ENCODE measurements around the gene CSTPP1.

DNA sequence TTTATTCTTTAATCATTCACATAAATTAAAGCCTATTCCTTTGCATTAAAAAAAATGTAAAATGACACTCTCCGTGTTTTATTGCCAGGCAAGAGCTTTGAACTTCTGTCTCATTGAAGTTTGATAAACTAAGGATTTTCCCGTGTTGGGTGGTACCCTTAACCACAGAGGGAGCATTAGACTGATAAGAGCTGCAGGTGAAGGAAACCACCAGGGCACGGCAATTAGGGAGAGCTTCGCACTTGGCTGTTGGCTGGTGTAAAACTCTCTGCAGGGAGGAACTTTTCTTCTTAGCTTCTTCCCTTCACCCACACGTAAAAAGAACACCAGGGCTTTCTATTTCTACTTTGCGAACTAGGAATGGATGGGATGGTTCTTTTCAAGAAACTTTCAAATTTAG, 47.0 kb downstream of the CSTPP1 start:
- TF ChIP-seq, protein P1, sequence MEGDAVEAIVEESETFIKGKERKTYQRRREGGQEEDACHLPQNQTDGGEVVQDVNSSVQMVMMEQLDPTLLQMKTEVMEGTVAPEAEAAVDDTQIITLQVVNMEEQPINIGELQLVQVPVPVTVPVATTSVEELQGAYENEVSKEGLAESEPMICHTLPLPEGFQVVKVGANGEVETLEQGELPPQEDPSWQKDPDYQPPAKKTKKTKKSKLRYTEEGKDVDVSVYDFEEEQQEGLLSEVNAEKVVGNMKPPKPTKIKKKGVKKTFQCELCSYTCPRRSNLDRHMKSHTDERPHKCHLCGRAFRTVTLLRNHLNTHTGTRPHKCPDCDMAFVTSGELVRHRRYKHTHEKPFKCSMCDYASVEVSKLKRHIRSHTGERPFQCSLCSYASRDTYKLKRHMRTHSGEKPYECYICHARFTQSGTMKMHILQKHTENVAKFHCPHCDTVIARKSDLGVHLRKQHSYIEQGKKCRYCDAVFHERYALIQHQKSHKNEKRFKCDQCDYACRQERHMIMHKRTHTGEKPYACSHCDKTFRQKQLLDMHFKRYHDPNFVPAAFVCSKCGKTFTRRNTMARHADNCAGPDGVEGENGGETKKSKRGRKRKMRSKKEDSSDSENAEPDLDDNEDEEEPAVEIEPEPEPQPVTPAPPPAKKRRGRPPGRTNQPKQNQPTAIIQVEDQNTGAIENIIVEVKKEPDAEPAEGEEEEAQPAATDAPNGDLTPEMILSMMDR (IDR thresholded peaks at IDR 0.05) = no peak
- TF ChIP-seq POLR2AphosphoS5 (IDR thresholded peaks at IDR 0.05) (no peak), POLR2A (IDR thresholded peaks at IDR 0.05) (no peak), EP300 (IDR thresholded peaks at IDR 0.05) (no peak)

Data from gastroesophageal sphincter (tissue), 3 donors.